Measurements from ENCODE around the gene NAALADL2. TPM values are rescaled to one million over a fixed set of nuclear protein-coding genes. Genes with fewer than 3 reads are reported as not detected.

NAALADL2 gene
- total and polyA plus RNA-seq, 2 experiments from 2014 or later: 3.4 to 15.3 TPM

- Histone ChIP-seq H4K20me1 (ENCODE audit: insufficient read depth, poor library complexity, severe bottlenecking) (no peaks in the 10 kb centered on the region), H3K4me2 (no peak overlapping the region), H3K27me3 (no peaks in the 10 kb centered on the region), H3K4me3 (no peak overlapping the region), H3K79me2 (no peaks in the 10 kb centered on the region), H3K9me3 (ENCODE audit: low read depth) (no peaks in the 10 kb centered on the region), H3K9me2 (replicated peaks; ENCODE audit: insufficient read depth) (no peaks in the 10 kb centered on the region), H3K4me1 (ENCODE audit: insufficient read depth) (no peaks in the 10 kb centered on the region), H3K27ac (no peak overlapping the region), H3K36me3 (replicated peaks; ENCODE audit: insufficient read depth, low read depth) (no peaks in the 10 kb centered on the region), H2AFZ (no peak overlapping the region)
- no peak for DNase-seq (ENCODE audit: low spot score)
- TF ChIP-seq, protein P1, sequence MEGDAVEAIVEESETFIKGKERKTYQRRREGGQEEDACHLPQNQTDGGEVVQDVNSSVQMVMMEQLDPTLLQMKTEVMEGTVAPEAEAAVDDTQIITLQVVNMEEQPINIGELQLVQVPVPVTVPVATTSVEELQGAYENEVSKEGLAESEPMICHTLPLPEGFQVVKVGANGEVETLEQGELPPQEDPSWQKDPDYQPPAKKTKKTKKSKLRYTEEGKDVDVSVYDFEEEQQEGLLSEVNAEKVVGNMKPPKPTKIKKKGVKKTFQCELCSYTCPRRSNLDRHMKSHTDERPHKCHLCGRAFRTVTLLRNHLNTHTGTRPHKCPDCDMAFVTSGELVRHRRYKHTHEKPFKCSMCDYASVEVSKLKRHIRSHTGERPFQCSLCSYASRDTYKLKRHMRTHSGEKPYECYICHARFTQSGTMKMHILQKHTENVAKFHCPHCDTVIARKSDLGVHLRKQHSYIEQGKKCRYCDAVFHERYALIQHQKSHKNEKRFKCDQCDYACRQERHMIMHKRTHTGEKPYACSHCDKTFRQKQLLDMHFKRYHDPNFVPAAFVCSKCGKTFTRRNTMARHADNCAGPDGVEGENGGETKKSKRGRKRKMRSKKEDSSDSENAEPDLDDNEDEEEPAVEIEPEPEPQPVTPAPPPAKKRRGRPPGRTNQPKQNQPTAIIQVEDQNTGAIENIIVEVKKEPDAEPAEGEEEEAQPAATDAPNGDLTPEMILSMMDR (IDR thresholded peaks at IDR 0.05; ENCODE audit: poor library complexity): no peak
- no peak for TF ChIP-seq EZH2phosphoT487 (IDR thresholded peaks at IDR 0.05; ENCODE audit: low read depth, severe bottlenecking, unreplicated experiment)
- no peak for TF ChIP-seq EZH2 (IDR thresholded peaks at IDR 0.05; ENCODE audit: borderline replicate concordance)
- WGBS (ENCODE audit: low lambda C conversion rate, missing lambda C conversion rate): 89% methylated on average over 3 of the region's 3 CpGs
Measured at GRCh38 chr3:175495331-175495730, 636.2 kb downstream of the NAALADL2 start.

GRCh38 chr3:175502155-175502554 lies 643.0 kb downstream of the NAALADL2 start:
- H3K27ac ChIP-seq: no peak overlapping the region
- H3K79me2 ChIP-seq: no peaks in the 10 kb centered on the region
- H3K9me2 ChIP-seq (replicated peaks; ENCODE audit: insufficient read depth): no peaks in the 10 kb centered on the region
- no peak overlapping the region for H3K4me2 ChIP-seq
- no peaks in the 10 kb centered on the region for H3K9me3 ChIP-seq (ENCODE audit: low read depth)
- H3K36me3 ChIP-seq (replicated peaks; ENCODE audit: insufficient read depth, low read depth): no peaks in the 10 kb centered on the region
- H3K4me3 ChIP-seq: no peak overlapping the region
- H2AFZ ChIP-seq: no peak overlapping the region
- WGBS (ENCODE audit: low lambda C conversion rate, missing lambda C conversion rate): 85% methylated on average over 3 of the region's 3 CpGs
- H3K4me1 ChIP-seq (ENCODE audit: insufficient read depth): no peaks in the 10 kb centered on the region
- no peaks in the 10 kb centered on the region for H3K27me3 ChIP-seq
- DNase-seq (ENCODE audit: low spot score): no peak
- TF ChIP-seq, protein P1 (IDR thresholded peaks at IDR 0.05; ENCODE audit: poor library complexity): no peak
- no peak for TF ChIP-seq EZH2phosphoT487 (IDR thresholded peaks at IDR 0.05; ENCODE audit: low read depth, severe bottlenecking, unreplicated experiment)
- no peak for TF ChIP-seq EZH2 (IDR thresholded peaks at IDR 0.05; ENCODE audit: borderline replicate concordance)
- no peaks in the 10 kb centered on the region for H4K20me1 ChIP-seq (ENCODE audit: insufficient read depth, poor library complexity, severe bottlenecking)

DNA sequence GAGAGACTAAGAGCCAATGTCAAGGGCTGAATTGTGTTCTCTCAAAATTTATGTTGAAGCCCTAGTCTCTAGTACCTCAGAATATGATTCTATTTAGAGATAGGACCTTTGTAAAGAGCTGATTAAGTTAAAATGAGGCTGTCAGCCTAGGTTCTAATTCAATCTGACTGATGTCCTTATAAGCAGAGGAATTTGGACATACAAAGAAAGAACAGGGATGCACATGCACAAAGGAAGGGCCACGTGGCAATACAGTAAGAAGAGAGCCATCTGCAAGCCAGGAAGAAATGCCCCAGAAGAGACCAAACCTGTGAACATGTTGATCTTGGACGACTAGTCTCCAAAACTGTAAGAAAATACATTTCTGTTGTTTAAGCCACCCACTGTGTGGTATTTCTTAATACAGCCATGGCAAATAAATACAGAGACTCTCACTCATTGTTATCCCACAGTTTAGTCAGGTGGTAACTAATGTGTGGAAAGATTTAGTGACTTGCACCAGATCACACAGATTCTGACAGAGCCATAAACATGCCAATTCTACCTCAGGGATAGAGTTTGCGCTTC lies 652.2 kb downstream of the NAALADL2 start:
- no peaks in the 10 kb centered on the region for H3K36me3 ChIP-seq (replicated peaks; ENCODE audit: insufficient read depth, low read depth)
- no peaks in the 10 kb centered on the region for H3K79me2 ChIP-seq
- no peaks in the 10 kb centered on the region for H3K4me1 ChIP-seq (ENCODE audit: insufficient read depth)
- H3K27me3 ChIP-seq: no peaks in the 10 kb centered on the region
- no peak overlapping the region for H3K4me3 ChIP-seq
- no peaks in the 10 kb centered on the region for H3K9me3 ChIP-seq (ENCODE audit: low read depth)
- DNase-seq (ENCODE audit: low spot score): no peak
- H3K9me2 ChIP-seq (replicated peaks; ENCODE audit: insufficient read depth): no peaks in the 10 kb centered on the region
- TF ChIP-seq EZH2 (IDR thresholded peaks at IDR 0.05; ENCODE audit: borderline replicate concordance) (no peak), EZH2phosphoT487 (IDR thresholded peaks at IDR 0.05; ENCODE audit: low read depth, severe bottlenecking, unreplicated experiment) (no peak)
- TF ChIP-seq, protein P1 (IDR thresholded peaks at IDR 0.05; ENCODE audit: poor library complexity): no peak
- H4K20me1 ChIP-seq (ENCODE audit: insufficient read depth, poor library complexity, severe bottlenecking): no peaks in the 10 kb centered on the region
- no peak overlapping the region for H3K4me2 ChIP-seq
- no peak overlapping the region for H2AFZ ChIP-seq
- H3K27ac ChIP-seq: no peak overlapping the region
- WGBS (ENCODE audit: low lambda C conversion rate, missing lambda C conversion rate): 90% methylated on average over 3 of the region's 3 CpGs

All from hepatocyte (in vitro differentiated cells).